Loucy (cell line): Measurements from ENCODE around the gene KIRREL1.

Experiments
- H2AFZ ChIP-seq: fragments of 200-600 bp; sonication (generic); 2 replicates; pipeline ENCODE4 v1.6.0; 2016; ENCODE audit warnings: antibody characterized with exemption, mild to moderate bottlenecking, low read length, moderate library complexity
- H3F3A ChIP-seq: fragments of 200-600 bp; 2 replicates; pipeline ENCODE4 v1.6.0; 2016; ENCODE audit warnings: antibody characterized with exemption, low read depth, mild to moderate bottlenecking
- H3K27me3 ChIP-seq: fragments of 200-600 bp; sonication (generic); 2 replicates; pipeline ENCODE4 v1.6.1; 2014; ENCODE audit warnings: low read length, mild to moderate bottlenecking; ENCODE audit not compliant: insufficient read depth, poor library complexity, severe bottlenecking
- H3K36me3 ChIP-seq: fragments of 200-600 bp; sonication (generic); 2 replicates; pipeline ENCODE4 v1.6.1; 2016; ENCODE audit warnings: low read length; ENCODE audit not compliant: insufficient read depth
- H3K4me1 ChIP-seq: fragments of 200-600 bp; sonication (generic); 2 replicates; pipeline ENCODE4 v1.5.1; 2014; ENCODE audit warnings: low read length, mild to moderate bottlenecking; ENCODE audit not compliant: insufficient read depth, poor library complexity, severe bottlenecking
- H3K4me2 ChIP-seq: fragments of 200-600 bp; sonication (generic); 2 replicates; pipeline ENCODE4 v1.6.0; 2014; ENCODE audit warnings: antibody characterized with exemption, low read length, low read depth, mild to moderate bottlenecking; ENCODE audit not compliant: poor library complexity, severe bottlenecking
- H3K4me3 ChIP-seq: fragments of 200-600 bp; sonication (generic); 2 replicates; pipeline ENCODE4 v1.5.1; 2014; ENCODE audit warnings: low read length, mild to moderate bottlenecking, mixed read lengths; ENCODE audit not compliant: poor library complexity, severe bottlenecking
- H3K79me2 ChIP-seq: fragments of 200-600 bp; sonication (generic); 2 replicates; pipeline ENCODE4 v1.6.1; 2014; ENCODE audit warnings: low read length; ENCODE audit not compliant: insufficient read depth
- H3K9ac ChIP-seq: fragments of 200-600 bp; sonication (generic); 2 replicates; pipeline ENCODE4 v1.6.0; 2014; ENCODE audit warnings: mild to moderate bottlenecking, low read depth, low read length, moderate library complexity; ENCODE audit not compliant: poor library complexity, severe bottlenecking
- H3K9me2 ChIP-seq: fragments of 200-600 bp; sonication (generic); replicated peaks from 2 replicates; pipeline ENCODE4 v1.6.1; 2016; ENCODE audit warnings: low read depth, low read length, mixed read lengths
- H3K9me3 ChIP-seq: fragments of 200-600 bp; sonication (generic); 2 replicates; pipeline ENCODE4 v1.6.1; 2014; ENCODE audit warnings: mild to moderate bottlenecking, antibody characterized with exemption, low read length, low read depth; ENCODE audit not compliant: insufficient read depth
- H4K20me1 ChIP-seq: fragments of 200-600 bp; sonication (generic); 2 replicates; pipeline ENCODE4 v1.6.0; 2014; ENCODE audit warnings: antibody characterized with exemption, low read length, mild to moderate bottlenecking; ENCODE audit not compliant: insufficient read depth, poor library complexity, severe bottlenecking
- EZH2phosphoT487 ChIP-seq: fragments of 200-600 bp; IDR thresholded peaks from 2 replicates; pipeline ENCODE4 v1.6.1; 2018; ENCODE audit warnings: antibody characterized with exemption, mild to moderate bottlenecking, moderate library complexity, borderline replicate concordance
- TF ChIP-seq, protein P1 (sequence below): fragments of 200-600 bp; sonication (generic); conservative IDR thresholded peaks from 2 replicates; pipeline ENCODE4 v1.5.1; 2014; ENCODE audit warnings: mild to moderate bottlenecking, antibody characterized with exemption, low read length

The KIRREL1 gene

DNA sequence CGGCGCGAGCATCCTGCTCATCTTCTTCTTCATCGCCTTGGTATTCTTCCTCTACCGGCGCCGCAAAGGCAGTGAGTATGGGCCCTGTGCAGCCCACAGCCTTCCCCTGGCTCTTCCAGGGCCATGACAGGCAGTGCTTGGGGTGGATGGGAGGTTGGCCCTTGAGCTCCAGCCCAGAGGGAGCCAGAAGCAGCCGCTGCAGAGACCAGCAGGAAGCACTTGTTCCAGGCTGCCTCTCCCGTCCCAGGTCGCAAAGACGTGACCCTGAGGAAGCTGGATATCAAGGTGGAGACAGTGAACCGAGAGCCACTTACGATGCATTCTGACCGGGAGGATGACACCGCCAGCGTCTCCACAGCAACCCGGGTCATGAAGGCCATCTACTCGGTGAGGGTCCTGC, 99.9 kb downstream of the KIRREL1 start:
- H3F3A ChIP-seq: no peaks in the 10 kb centered on the region
- H3K4me1 ChIP-seq: no peaks in the 10 kb centered on the region
- no peaks in the 10 kb centered on the region for H4K20me1 ChIP-seq
- no peaks in the 10 kb centered on the region for H3K36me3 ChIP-seq
- H3K27me3 ChIP-seq: no peaks in the 10 kb centered on the region
- no peak overlapping the region for H3K4me2 ChIP-seq
- TF ChIP-seq, protein P1, sequence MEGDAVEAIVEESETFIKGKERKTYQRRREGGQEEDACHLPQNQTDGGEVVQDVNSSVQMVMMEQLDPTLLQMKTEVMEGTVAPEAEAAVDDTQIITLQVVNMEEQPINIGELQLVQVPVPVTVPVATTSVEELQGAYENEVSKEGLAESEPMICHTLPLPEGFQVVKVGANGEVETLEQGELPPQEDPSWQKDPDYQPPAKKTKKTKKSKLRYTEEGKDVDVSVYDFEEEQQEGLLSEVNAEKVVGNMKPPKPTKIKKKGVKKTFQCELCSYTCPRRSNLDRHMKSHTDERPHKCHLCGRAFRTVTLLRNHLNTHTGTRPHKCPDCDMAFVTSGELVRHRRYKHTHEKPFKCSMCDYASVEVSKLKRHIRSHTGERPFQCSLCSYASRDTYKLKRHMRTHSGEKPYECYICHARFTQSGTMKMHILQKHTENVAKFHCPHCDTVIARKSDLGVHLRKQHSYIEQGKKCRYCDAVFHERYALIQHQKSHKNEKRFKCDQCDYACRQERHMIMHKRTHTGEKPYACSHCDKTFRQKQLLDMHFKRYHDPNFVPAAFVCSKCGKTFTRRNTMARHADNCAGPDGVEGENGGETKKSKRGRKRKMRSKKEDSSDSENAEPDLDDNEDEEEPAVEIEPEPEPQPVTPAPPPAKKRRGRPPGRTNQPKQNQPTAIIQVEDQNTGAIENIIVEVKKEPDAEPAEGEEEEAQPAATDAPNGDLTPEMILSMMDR: no peak
- no peak for TF ChIP-seq EZH2phosphoT487
- H3K9me2 ChIP-seq: no peaks in the 10 kb centered on the region
- no peak overlapping the region for H2AFZ ChIP-seq
- H3K9me3 ChIP-seq: no peaks in the 10 kb centered on the region
- no peak overlapping the region for H3K4me3 ChIP-seq
- H3K79me2 ChIP-seq: no peaks in the 10 kb centered on the region
- no peak overlapping the region for H3K9ac ChIP-seq

DNA sequence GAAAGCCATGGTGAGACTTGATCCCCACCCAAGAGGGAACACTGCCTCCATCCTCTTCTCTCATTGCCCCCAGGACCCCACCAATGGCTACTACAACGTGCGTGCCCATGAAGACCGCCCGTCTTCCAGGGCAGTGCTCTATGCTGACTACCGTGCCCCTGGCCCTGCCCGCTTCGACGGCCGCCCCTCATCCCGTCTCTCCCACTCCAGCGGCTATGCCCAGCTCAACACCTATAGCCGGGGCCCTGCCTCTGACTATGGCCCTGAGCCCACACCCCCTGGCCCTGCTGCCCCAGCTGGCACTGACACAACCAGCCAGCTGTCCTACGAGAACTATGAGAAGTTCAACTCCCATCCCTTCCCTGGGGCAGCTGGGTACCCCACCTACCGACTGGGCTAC, 101.1 kb downstream of the KIRREL1 start:
- Histone ChIP-seq H3K27me3 (no peaks in the 10 kb centered on the region), H3K9ac (no peak overlapping the region), H3K4me3 (no peak overlapping the region), H4K20me1 (no peaks in the 10 kb centered on the region), H3K36me3 (no peaks in the 10 kb centered on the region), H2AFZ (no peak overlapping the region), H3K4me2 (no peak overlapping the region), H3K9me3 (no peaks in the 10 kb centered on the region), H3K9me2 (no peaks in the 10 kb centered on the region), H3F3A (no peaks in the 10 kb centered on the region), H3K79me2 (no peaks in the 10 kb centered on the region), H3K4me1 (no peaks in the 10 kb centered on the region)
- TF ChIP-seq, protein P1: no peak
- no peak for TF ChIP-seq EZH2phosphoT487

DNA sequence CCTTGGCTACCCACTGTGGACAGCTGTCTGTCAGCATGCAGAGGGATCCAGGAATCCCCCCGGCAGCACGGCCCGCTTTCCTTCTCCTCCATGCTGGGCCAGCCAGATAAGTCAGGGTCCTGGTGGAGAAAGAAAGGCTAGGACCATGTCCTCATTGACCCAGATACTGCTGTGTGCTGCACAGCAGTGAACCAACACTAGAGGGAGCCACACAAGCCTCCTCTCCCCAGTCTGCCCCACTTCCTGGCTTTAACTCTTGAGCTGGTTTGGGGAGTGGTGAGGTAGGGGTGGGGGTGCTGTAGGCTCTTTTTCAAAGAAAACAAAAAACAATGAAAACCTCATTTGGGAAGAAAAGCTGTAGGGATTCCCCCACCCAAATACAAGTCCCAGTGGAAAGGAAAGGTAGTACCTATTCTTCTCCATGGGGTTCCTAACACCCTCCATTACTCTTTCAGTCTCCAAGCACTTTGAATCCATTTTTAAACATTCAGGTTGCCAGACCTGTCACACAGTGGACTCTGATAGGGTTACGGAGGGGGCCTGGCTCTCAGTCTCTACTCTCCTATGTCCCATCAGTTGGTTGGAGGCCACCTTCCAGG, 102.4 kb downstream of the KIRREL1 start:
- Histone ChIP-seq H2AFZ (peak overlapping the region; percentile 61), H3K36me3 (no peaks in the 10 kb centered on the region), H3K4me3 (no peak overlapping the region), H3K79me2 (no peaks in the 10 kb centered on the region), H3K27me3 (no peaks in the 10 kb centered on the region), H3K4me2 (no peak overlapping the region), H4K20me1 (no peaks in the 10 kb centered on the region), H3K9me3 (no peaks in the 10 kb centered on the region), H3K9ac (no peak overlapping the region), H3K9me2 (no peaks in the 10 kb centered on the region), H3K4me1 (no peaks in the 10 kb centered on the region), H3F3A (no peaks in the 10 kb centered on the region)
- TF ChIP-seq, protein P1: peak; percentile 98
- TF ChIP-seq EZH2phosphoT487: no peak
